GM21786 (cell line): Measurements from ENCODE around the gene L3MBTL4.

Experiments used
- ATAC-seq: cut with Tn5 transposase; IDR thresholded peaks from one replicate; pipeline ENCODE4 v1.9.1; 2021; ENCODE audit not compliant: unreplicated experiment

The L3MBTL4 gene

DNA sequence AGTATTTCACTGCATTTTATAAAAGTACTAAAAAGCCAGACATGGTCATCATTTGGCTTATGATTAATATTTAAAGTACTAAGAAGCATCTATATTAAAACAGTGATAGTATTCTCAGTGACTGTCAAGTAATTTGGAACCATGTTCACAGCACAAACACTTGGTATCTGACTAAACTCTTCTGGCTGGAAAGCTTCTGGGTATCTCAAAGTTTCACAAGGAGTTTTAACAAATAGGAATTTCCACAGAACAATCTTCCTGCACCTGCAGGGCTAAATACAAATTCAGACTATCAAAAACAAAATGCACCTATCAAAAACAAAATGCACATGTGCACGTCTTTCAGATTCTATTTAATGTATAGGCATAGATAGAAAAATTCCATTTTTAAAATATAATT is 158.8 kb downstream of the L3MBTL4 start:
- no peak for ATAC-seq

- no peak for ATAC-seq
Measured at GRCh38 chr18:6255116-6255705, 159.5 kb downstream of the L3MBTL4 start.

GRCh38 chr18:6254456-6254855 is 160.3 kb downstream of the L3MBTL4 start:
- no peak for ATAC-seq

GRCh38 chr18:6251084-6251483 is 163.6 kb downstream of the L3MBTL4 start:
- ATAC-seq: no peak

DNA sequence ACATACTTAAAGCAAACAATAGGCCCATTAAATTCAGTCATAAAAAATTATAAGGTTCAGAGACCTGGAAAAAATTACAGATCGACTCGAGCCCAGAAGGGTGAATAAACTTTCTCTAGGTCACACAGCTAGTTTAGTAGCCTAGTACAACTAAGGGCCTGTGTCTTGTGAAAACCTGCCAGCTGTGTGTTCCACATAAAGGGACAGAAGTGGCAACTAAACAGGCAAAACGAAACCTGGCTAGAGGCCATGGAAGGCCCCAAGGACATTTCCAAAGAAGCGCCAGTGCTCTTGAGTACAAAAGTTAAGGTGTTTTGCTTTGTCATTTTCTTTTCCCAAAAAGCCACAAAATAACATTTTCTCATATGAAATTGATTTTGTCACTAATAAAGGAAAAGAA is 164.9 kb downstream of the L3MBTL4 start:
- no peak for ATAC-seq

DNA sequence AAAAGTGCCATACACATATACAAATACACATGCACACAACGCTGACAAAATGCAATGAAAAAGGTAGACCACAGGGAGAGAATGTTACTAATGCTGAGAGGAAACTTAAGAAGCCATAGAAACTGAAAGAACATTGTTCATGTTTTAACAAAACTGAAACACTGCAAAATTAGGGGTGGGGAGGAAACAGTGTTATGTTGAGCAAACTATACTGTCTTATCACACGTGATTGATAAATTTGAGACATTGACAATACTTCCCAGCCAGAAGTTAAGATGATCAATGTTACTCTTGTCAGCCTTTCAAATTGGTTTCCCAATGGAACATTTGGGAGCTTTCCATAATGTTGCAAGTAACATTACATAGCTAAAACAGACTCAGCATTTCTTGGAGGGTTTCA is 165.5 kb downstream of the L3MBTL4 start:
- peak; percentile 91 for ATAC-seq

- no peak for ATAC-seq
Measured at GRCh38 chr18:6248017-6248416, 166.7 kb downstream of the L3MBTL4 start.

GRCh38 chr18:6242004-6242403 is 172.7 kb downstream of the L3MBTL4 start:
- no peak for ATAC-seq

- ATAC-seq: no peak
Measured at GRCh38 chr18:6239716-6240115, 175.0 kb downstream of the L3MBTL4 start.

DNA sequence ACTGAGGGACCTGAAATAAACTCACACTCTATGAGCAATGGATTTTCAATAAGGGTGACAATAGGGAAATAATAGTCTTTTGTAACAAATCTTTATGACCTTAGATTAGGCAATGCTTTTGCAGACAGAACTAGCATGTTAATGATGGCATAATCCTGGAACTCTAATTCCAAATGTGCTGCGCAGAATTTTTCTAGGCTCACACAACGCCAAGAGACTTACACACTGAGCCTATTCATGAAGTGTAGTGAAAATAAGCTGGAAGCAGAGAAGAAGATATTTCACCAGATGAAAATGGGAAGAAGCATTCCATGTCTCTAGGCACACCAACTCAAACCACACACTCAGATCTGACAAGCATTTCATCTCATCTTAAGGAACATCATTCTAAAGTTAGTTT is 178.5 kb downstream of the L3MBTL4 start:
- no peak for ATAC-seq

DNA sequence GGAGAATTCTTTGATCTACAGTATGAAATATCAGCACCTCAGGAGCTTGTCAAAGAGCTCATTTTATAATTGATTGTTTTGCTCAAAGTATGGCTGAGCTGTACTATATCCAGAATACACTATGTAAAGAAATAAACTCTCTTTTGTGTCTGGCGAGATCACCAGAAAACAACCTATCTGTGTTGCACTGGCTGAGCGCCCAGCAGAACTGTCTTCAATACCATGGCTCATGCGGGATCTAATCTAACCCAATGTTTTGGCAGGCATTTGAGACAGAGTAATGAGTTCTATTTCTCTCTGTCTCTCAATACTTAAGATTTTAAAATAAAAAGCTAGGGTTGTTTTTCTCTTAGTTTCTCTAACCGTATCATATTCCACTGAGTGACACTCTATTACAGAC is 192.4 kb downstream of the L3MBTL4 start:
- ATAC-seq: no peak

GRCh38 chr18:6221602-6222014 is 193.1 kb downstream of the L3MBTL4 start:
- peak; percentile 76 for ATAC-seq

- no peak for ATAC-seq
Measured at GRCh38 chr18:6220129-6220528, 194.6 kb downstream of the L3MBTL4 start.

DNA sequence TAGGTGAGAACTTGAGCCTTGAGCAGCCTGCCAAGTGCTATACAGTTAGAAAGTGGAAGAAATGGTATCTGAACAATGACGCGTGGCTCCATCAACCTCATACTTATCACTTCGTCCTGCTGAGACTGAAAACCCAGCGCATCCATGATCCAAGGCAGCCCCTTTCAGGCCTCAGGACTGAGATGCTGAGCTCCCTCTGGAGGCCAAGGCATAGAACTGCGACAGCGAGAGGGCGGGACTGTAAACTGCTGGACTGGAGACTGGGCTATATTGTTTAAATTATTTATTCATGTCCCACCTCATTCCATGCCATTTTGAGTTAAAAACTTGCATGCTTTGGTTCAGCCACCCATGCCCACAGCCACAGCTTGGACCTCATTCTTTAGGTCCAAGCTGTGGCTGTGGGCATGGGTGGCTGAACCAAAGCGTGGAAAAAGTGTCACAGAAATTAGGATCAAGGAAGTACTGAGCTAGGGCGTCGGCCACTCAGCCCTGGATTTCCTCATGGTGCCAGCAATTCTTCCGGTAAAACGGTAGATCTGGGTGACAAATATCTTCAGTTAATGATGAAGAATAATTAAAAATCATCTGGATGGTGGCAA is 195.5 kb downstream of the L3MBTL4 start:
- ATAC-seq: no peak

DNA sequence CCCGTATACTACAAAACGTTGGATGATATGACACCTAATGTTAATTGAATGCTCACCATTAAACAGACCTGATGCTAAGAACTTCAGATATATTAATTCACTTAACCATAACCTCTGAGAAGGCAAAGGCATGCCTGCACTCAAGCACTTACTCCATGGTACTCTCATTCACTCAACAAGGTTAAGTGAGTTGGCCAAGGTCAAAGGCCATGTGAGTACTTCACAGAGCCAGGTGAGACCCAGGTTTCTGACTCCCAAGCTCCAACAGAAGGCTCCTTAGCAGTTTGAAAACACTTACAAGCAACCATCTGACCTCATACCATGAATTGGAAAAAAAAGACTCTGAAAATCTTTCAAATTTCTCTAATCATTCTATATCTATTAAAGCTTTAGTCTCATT is 198.8 kb downstream of the L3MBTL4 start:
- ATAC-seq: no peak

GRCh38 chr18:6211174-6211504 is 203.6 kb downstream of the L3MBTL4 start:
- no peak for ATAC-seq

DNA sequence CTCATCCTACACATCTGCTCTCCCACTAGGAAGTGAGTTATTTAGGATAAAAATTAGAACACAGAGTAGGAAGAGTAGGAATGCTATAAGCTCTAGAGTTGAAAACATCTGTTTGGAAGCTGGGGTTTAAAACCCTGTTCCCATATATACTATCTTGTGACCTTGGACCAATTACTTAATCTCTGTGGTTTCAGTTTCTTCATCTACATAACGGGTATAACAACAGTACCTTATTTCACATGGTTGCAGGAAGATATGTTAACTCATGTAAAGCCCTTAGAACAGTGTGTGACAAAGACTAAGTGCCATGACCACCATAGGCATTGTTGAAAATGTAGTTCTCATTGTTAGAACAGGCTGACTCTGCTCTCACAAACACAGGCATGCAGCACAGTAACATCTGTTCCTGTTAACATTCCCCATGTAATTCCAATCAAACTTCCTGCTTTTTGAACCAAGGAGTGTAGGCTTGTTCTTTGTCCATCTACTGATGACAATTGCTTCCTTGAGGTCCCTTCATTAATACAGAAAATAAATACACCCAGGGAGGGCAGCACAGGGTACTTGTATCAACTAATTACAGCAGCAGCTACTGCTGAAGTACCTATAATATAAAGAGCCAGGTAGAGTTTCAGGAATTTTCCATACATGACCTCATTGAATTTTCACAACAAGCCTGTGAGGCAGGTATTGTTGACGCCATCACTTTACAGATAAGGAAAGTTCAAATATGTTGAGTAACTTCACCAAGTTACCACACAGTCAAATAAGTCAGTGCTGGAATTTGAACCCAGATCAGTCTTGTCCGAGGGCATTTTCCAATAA is 204.2 kb downstream of the L3MBTL4 start:
- ATAC-seq: no peak

GRCh38 chr18:6207941-6208340 is 206.8 kb downstream of the L3MBTL4 start:
- ATAC-seq: no peak

DNA sequence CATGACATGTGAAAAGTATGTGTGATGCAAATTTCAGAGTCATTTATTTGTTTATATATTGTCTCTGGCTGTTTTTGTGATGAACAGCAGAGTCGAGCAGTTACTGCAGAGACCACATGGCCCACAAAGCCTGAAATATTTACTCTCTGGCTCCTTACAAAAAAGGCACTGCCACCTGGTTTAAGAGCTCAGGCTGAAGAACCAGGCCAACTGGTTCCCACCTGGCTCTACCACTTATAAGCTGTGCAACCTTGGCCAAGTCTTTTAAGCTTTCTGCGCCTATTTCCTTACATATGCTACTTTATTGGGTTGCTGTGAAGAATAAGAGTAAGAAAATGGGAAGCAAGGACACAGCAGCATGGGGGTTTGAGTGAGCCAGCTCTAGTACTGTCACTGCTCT is 207.6 kb downstream of the L3MBTL4 start:
- ATAC-seq: no peak

GRCh38 chr18:6205706-6206105 is 209.0 kb downstream of the L3MBTL4 start:
- ATAC-seq: no peak

GRCh38 chr18:6204476-6204875 is 210.2 kb downstream of the L3MBTL4 start:
- ATAC-seq: no peak

DNA sequence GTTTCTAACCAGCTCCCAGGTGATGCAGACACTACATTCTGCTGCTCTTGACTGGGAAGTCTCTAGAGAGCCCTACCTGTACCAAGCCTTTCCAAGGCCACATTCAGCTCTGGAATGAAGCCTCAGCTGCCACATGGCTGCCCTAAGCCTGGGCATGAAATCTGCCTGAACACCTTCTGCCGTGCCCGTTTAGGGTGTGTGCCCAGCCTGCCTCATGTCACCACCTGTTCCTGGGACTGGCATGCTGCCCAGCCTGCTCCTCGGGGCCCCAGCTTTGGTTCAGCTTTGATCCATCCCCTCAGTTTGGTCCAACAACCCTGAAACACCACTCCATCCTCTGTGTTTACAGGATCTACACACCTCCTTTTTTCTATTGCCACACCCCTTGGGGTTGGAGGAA is 210.9 kb downstream of the L3MBTL4 start:
- no peak for ATAC-seq
